ENCODE data around the gene NLGN1.

NLGN1 gene

GRCh38 chr3:173770011-173770410 lies 372.5 kb downstream of the NLGN1 start:
- no peak for DNase-seq
- ATAC-seq = no peak

DNA sequence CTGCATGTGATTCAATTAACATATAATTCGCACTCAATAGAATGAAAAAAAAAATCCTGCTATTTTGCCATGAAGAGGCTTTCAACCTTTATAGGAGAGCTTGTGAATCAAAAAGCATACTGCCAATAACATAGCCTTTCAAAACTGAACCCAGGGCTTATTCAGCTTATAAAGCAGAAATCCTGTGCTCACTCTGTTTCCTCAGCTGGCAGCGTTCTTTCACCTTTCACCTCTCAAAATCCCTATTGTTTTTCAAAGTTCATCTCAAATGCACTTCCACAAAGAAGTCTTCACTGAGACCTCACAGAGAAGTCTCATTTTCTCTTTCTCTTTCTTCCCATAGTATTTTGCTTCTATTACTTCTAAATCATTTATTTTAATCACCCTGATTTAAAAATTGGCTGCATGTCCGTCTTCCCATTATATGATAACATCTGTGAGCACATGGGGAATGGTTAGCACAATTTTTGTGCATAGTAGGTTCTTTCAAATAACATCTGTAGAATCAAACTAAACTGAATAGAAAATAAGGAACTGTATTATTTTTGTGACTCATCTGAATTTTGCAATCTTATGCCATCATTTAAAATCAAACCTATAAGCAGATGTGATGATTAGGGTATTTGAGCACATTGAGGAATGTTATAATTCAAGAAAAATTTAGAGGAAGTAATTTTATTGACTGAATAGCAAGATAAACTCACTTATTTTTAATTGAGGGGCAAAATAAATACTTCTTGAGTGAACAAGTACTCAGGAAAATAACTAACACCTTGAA lies 373.4 kb downstream of the NLGN1 start:
- DNase-seq = no peak
- no peak for ATAC-seq

GRCh38 chr3:173773800-173774199 lies 376.3 kb downstream of the NLGN1 start:
- DNase-seq (no peak), ATAC-seq (no peak)

- ATAC-seq (no peak), DNase-seq (no peak)
Observed at GRCh38 chr3:173774294-173774693, 376.8 kb downstream of the NLGN1 start.

DNA sequence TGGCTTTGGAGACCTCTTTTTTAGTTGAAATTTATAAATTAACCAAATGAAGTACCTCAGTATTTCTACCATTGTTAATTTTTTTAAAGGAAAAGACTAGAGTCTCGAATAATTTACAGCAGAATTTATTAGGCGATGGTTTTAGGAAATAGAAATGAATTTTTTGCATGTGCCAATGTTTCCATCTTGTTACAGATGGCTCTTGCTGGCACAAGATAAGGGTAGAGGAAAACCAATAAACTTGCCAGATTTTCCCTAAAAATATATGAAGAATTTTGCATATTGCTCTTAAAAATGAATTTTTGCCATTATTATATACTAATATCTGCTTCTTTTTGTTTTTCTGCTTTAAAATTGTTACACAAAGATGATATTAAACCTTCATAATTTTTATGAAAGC lies 380.7 kb downstream of the NLGN1 start:
- DNase-seq (no peak), ATAC-seq (no peak)

GRCh38 chr3:173780067-173780466 lies 382.5 kb downstream of the NLGN1 start:
- ATAC-seq = no peak

GRCh38 chr3:173785004-173785403 lies 387.5 kb downstream of the NLGN1 start:
- DNase-seq = no peak
- no peak for ATAC-seq

More at GRCh38 chr3:173780067-173780466, 382.5 kb downstream of the NLGN1 start:
- no peak for DNase-seq

DNA sequence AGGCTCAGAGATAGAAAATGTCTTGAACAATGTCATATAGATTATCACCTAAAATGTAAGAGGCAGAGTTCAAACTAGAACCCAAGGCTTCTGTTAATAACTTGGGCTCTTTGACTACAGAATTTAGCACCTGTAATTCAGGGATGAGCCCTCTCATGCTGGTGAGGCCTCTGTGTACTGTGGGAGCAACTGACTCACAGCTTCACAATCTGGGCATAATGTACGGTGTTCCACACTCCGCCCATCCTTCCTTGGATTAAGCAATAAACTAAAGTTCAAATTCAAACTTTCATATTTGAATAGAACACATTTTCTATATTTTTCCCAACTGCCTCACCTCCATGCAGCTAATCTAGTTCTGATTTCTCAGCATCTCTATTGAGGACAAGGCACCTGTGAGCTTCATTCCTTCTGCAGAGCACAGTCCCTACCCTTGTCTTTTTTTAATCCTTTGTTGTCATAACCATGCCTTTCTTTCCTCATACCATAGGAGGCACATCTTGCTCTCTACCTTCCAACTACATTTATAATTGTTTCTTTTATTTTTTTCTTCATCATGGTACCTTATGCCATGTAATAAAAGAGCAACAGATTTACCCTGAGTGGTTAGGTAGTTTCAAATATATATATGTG lies 392.1 kb downstream of the NLGN1 start:
- ATAC-seq (no peak), DNase-seq (no peak)

DNA sequence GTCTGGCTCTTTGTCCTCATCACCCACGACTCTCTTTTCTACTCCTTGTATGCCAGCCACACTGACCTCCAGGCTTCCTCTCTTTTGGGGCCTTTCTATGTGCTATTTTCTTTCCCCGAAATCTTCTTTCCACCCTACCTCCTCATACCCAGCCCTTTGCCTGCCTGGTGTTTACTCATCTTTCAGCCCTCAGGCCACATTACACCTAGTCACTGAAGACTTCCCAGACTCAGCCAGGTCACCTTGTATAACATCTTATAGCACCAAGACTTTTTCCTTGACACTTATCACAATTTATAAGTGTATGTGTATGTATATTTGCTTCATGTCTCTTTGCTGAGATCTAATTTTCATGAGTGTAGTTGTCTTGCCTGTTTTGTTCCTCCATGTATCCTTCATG lies 396.4 kb downstream of the NLGN1 start:
- ATAC-seq (no peak), DNase-seq (no peak)

- no peak for DNase-seq
- no peak for ATAC-seq
Observed at GRCh38 chr3:173796405-173796804, 398.9 kb downstream of the NLGN1 start.

- no peak for DNase-seq
- no peak for ATAC-seq
Observed at GRCh38 chr3:173796890-173797289, 399.3 kb downstream of the NLGN1 start.

DNA sequence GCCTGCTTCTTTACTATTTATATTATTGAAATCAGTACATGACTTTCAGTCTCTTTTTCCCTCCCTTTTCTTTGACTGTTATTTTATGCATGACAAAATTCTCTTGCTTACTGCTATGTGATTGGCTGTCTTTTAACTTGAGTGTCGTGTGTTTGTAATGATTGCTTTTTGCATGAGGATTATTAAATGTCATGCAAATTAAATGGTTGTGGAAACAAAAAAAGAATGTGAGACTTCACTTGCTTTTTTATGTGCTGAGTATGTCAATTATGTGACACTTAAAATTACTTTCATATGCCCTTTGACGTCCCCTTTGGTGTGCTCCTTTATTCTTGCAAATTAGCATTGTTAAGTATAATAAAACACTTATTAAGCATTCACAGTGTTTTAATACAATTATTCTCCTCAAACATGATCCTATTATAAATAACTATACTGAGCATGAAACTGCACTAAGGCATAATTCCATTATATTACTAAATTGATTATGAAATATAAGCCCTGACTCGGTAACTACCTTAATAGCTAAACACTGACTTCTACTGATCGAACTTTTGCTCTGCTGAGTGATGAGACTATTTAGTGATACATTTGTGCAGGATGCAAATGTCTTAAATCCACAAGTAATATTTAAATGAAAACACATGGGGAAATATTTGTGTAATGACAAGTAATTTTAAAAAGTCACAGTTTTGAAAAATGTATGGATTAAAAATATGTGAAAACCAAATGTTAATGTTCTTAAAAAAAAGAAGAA lies 401.7 kb downstream of the NLGN1 start:
- ATAC-seq = no peak
- no peak for DNase-seq

DNA sequence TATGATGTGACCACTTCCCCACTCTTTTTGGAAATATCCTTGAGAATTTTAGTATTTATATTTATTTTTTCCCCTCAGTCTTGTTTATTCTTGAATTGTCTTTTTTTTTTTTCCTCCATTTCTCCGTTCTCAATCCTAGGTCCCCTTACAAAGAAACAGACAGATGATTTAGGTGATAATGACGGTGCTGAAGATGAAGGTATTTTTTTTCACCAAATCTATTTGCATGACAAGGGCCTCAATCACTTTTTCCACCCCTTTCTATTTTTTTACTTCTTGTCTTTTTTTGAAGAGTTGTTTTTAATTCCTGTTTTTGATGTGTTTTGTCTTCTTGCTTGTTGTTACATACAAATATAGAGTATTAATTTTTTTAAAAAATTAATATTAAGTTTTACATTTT lies 402.6 kb downstream of the NLGN1 start:
- DNase-seq (no peak), ATAC-seq (no peak)

GRCh38 chr3:173814809-173815208 lies 417.3 kb downstream of the NLGN1 start:
- ATAC-seq (no peak), DNase-seq (no peak)

- ATAC-seq = no peak
- DNase-seq = no peak
Observed at GRCh38 chr3:173819368-173819767, 421.8 kb downstream of the NLGN1 start.

- ATAC-seq (no peak), DNase-seq (no peak)
Observed at GRCh38 chr3:173823911-173824460, 426.4 kb downstream of the NLGN1 start.

GRCh38 chr3:173825730-173826129 lies 428.2 kb downstream of the NLGN1 start:
- ATAC-seq = no peak
- no peak for DNase-seq

DNA sequence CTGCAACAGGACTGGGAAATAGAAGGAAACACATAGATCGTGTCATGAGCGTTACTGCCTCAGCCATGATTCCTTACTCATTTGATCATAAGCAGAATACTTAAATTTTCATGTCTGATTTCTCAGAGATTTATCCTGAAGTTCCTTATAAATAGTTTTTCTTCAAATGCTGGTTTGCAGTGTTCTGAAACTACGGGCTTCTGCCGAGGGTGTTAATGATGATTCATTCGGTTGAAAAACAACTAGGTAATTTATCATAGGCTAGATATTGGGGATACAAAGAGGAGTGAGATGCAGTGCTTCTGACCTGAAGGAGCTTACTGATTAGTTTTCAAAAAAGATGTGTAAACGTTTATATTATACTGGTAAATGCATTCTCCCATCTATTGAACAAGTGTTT lies 428.9 kb downstream of the NLGN1 start:
- ATAC-seq (no peak), DNase-seq (no peak)

DNA sequence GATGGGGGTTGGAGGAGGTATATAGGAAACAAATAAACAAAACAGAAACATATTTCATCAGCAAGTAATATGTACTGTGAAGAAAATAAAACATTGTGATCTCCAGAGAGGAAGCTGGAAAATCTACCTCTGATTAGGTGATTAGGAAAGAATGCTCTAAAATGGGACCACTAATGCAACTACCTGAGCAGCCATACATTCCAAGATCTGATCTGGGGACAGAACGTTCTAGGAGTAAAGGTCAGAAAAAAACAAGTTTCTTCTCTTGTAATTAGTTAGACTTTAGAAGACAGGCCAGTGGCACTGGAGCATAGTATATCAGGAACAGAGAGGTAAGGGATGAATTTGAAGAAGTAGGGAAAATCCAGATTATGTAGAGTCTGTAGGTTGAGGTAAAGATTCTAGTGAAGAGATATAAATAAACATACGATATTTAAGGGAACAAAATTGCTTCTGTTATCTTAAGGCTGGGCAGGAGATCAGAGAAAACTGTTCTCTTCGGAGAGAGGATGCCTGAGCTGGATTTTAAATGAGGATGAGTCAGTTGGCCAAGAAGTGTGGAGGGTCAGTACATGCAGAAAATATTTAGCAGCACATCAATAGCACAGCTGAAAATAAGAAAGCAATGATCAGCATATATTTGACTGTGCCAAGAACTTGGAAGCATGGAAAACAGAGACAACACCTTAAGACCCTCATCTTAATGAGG lies 429.5 kb downstream of the NLGN1 start:
- ATAC-seq = no peak
- no peak for DNase-seq

DNA sequence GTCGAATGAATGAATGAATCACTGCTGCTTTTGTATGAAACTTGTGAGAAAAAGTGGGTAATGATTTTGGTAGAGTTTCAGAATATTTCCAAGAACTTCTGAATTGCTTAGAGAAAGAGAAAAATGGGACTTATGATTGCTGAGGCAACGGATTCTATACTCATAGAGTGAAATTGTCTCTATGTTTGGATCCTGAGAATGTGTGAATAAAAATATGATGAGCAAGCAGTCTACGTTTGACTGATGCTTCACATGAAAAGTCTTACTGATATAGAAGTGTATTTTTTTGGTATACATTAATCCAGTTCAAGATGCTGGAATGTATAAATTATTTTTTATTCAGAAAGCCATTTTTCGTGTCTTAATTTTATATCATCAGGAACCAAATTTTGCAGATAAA lies 441.1 kb downstream of the NLGN1 start:
- DNase-seq (no peak), ATAC-seq (no peak)

DNA sequence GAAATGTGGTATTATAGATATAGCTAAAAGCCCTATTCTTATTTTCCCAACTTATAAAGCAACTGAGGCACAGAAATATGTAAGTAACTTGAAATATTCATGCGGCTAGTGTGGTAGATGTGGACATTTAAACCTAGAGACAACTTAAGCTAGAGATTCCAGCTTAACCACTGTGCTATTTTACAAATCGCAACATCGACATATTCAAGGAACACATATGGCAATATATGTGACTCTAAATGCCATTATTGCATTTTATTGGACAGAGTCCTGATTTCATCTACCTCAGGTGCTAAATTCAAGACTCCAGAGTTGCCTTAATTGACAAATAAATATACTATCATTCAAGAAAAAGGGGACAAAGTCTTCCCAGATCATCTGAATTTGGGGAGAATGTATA lies 442.3 kb downstream of the NLGN1 start:
- DNase-seq (no peak), ATAC-seq (no peak)

GRCh38 chr3:173841334-173841733 lies 443.8 kb downstream of the NLGN1 start:
- ATAC-seq (no peak), DNase-seq (no peak)
